ENCODE measurements around the gene IQGAP2.

The IQGAP2 gene

DNA sequence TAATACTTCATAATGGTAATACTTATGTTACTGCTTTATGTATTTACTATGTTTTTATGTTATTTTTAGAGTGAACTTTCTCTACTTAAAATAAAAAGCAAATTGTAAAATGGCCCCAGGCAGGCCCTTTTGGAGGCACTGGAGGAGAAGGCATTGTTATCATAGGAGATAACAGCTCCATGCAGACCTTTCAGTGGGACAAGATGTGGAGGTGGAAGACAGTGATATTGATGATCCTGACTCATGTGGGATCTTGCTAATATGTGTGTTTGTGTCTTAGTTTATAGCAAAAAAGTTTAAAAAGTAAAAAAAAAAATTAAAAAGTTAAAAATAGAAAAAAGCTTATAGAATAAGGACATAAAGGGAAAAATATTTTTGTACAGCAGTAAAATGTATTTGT, 74.5 kb downstream of the IQGAP2 start:
- Histone ChIP-seq H3K4me3 (ENCODE audit: low read depth, low read length) (no peak overlapping the region), H3K27ac (no peak overlapping the region), H3K36me3 (ENCODE audit: control insufficient read depth, insufficient read depth, low read length) (no peaks in the 10 kb centered on the region), H3K4me2 (ENCODE audit: low read length) (no peak overlapping the region), H3K4me1 (peaks cover 9% of the 10 kb centered on the region), H3K9ac (no peak overlapping the region), H3K27me3 (ENCODE audit: control insufficient read depth, insufficient read depth, low read length) (no peaks in the 10 kb centered on the region), H3K79me2 (peaks cover 20% of the 10 kb centered on the region), H3K9me3 (ENCODE audit: control insufficient read depth, low read length) (no peaks in the 10 kb centered on the region), H2AFZ (no peak overlapping the region)
- TF ChIP-seq CTCF (IDR thresholded peaks at IDR 0.05): no peak

- H3K4me1 ChIP-seq: peaks cover 5% of the 10 kb centered on the region
- H3K4me2 ChIP-seq (ENCODE audit: low read length): no peak overlapping the region
- H3K79me2 ChIP-seq: peaks cover 17% of the 10 kb centered on the region
- H3K4me3 ChIP-seq (ENCODE audit: low read depth, low read length): no peak overlapping the region
- no peak overlapping the region for H3K27ac ChIP-seq
- no peak overlapping the region for H3K9ac ChIP-seq
- H3K27me3 ChIP-seq (ENCODE audit: control insufficient read depth, insufficient read depth, low read length): no peaks in the 10 kb centered on the region
- no peak overlapping the region for H2AFZ ChIP-seq
- H3K36me3 ChIP-seq (ENCODE audit: control insufficient read depth, insufficient read depth, low read length): no peaks in the 10 kb centered on the region
- no peaks in the 10 kb centered on the region for H3K9me3 ChIP-seq (ENCODE audit: control insufficient read depth, low read length)
- TF ChIP-seq CTCF (IDR thresholded peaks at IDR 0.05): no peak
These were observed 76.2 kb downstream of the IQGAP2 start for GRCh38 chr5:76479281-76479680.

- no peak overlapping the region for H2AFZ ChIP-seq
- H3K27ac ChIP-seq: no peak overlapping the region
- no peak overlapping the region for H3K4me3 ChIP-seq (ENCODE audit: low read depth, low read length)
- H3K4me2 ChIP-seq (ENCODE audit: low read length): no peak overlapping the region
- TF ChIP-seq CTCF (IDR thresholded peaks at IDR 0.05): no peak
- H3K9ac ChIP-seq: no peak overlapping the region
- peaks cover 14% of the 10 kb centered on the region for H3K79me2 ChIP-seq
- no peaks in the 10 kb centered on the region for H3K27me3 ChIP-seq (ENCODE audit: control insufficient read depth, insufficient read depth, low read length)
- peaks cover 1% of the 10 kb centered on the region for H3K4me1 ChIP-seq
- no peaks in the 10 kb centered on the region for H3K36me3 ChIP-seq (ENCODE audit: control insufficient read depth, insufficient read depth, low read length)
- no peaks in the 10 kb centered on the region for H3K9me3 ChIP-seq (ENCODE audit: control insufficient read depth, low read length)
These were observed 77.0 kb downstream of the IQGAP2 start for GRCh38 chr5:76479973-76480667.

- Histone ChIP-seq H3K4me3 (ENCODE audit: low read depth, low read length) (no peak overlapping the region), H3K4me2 (ENCODE audit: low read length) (no peak overlapping the region), H3K4me1 (no peaks in the 10 kb centered on the region), H3K9ac (no peak overlapping the region), H3K79me2 (peaks cover 16% of the 10 kb centered on the region), H3K9me3 (ENCODE audit: control insufficient read depth, low read length) (no peaks in the 10 kb centered on the region), H3K27me3 (ENCODE audit: control insufficient read depth, insufficient read depth, low read length) (no peaks in the 10 kb centered on the region), H3K27ac (no peak overlapping the region), H2AFZ (no peak overlapping the region), H3K36me3 (ENCODE audit: control insufficient read depth, insufficient read depth, low read length) (no peaks in the 10 kb centered on the region)
- no peak for TF ChIP-seq CTCF (IDR thresholded peaks at IDR 0.05)
These were observed 79.9 kb downstream of the IQGAP2 start for GRCh38 chr5:76482984-76483383.

DNA sequence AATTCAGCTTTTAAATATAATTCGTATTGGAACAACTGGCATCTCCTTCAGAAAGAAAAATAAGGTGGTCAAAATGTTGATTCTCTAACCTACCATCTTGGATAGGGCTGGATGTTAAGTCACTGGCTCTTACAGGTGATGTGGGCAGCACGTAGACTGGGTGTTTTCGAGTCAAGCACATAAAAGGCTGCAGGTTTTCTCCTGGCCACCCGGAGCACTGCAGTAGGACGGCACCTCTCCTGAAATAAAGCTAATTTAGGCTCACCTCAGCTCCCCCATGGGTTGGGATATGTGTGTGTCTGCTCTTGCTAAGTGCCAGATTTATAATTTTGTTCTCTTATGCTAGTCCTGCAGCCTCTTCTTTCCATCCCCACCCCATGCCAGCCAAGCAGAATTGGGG, 80.3 kb downstream of the IQGAP2 start:
- Histone ChIP-seq H3K27ac (no peak overlapping the region), H3K27me3 (ENCODE audit: control insufficient read depth, insufficient read depth, low read length) (no peaks in the 10 kb centered on the region), H3K9me3 (ENCODE audit: control insufficient read depth, low read length) (no peaks in the 10 kb centered on the region), H3K9ac (no peak overlapping the region), H3K36me3 (ENCODE audit: control insufficient read depth, insufficient read depth, low read length) (no peaks in the 10 kb centered on the region), H3K4me1 (no peaks in the 10 kb centered on the region), H3K79me2 (peaks cover 16% of the 10 kb centered on the region), H3K4me2 (ENCODE audit: low read length) (no peak overlapping the region), H3K4me3 (ENCODE audit: low read depth, low read length) (no peak overlapping the region), H2AFZ (no peak overlapping the region)
- no peak for TF ChIP-seq CTCF (IDR thresholded peaks at IDR 0.05)
